HG02938 (cell line): Measurements from ENCODE around the gene RPL35A.
"Not testable (repeated sequence)": the region's sequence is repeated elsewhere in the genome, so short reads cannot be mapped to it uniquely, and the experiment has no call there.

Experiments
- ATAC-seq: cut with Tn5 transposase; IDR thresholded peaks from one replicate; pipeline ENCODE4 v1.9.1; 2021; ENCODE audit warnings: mild to moderate bottlenecking, moderate library complexity; ENCODE audit not compliant: unreplicated experiment

RPL35A gene

GRCh38 chr3:197951392-197951990 lies 1.5 kb downstream of the RPL35A start:
- ATAC-seq, result no peak

DNA sequence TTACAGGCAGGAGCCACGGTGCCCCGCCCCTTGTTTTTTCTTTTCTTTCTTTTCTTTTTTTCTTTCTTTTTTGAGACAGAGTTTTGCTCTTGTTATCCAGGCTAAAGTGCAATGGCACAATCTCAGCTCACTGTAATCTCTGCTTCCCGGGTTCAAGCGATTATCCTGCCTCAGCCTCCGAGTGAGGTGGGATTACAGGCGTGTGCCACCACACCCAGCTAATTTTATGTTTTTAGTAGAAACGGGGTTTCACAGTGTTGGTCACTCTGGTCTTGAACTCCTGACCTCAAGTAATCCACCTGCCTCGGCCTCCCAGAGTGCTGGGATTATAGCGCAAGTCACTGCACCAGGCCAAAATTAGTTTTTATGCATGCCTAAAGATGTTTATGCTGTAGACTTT lies 2.5 kb downstream of the RPL35A start:
- ATAC-seq, result no peak

GRCh38 chr3:197953325-197953724 lies 3.3 kb downstream of the RPL35A start:
- ATAC-seq, result no peak

- ATAC-seq, result no peak
Measured at GRCh38 chr3:197953881-197954280, 3.9 kb downstream of the RPL35A start.

- ATAC-seq, result no peak
Measured at GRCh38 chr3:197955892-197956477, 6.0 kb downstream of the RPL35A start.

DNA sequence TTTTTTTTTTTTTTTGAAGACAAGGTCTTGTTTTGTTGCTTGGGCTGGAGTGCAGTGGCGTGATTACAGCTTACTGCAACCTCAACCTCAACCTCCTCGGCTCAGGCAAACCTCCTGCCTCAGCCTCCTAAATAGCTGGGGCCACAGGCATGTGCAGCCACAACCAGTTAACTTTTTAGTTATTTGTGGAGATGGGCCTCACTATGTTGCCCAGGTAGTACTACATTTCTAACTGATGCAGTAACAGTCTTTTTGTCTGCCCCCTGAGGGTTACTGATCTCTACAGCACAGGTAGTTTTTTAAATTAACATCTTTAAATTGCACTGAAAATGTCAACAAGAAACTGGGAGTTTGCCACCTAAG lies 6.6 kb downstream of the RPL35A start:
- no peak for ATAC-seq

DNA sequence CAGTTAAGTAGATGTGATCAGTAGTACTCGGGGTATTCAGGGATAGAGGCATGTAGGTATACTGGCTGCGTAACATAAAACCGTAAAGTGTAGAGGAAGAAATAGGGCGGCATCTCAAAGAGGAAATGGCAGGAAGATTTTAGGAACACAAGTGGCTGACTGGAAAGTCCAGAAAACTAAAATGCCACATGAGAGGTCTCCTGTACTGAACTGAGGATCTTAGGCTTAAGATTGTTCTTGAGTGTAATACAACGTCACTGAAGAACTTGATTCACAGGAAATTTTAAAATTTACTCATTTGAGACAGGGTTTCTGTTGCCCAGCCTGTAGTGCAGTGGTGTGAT lies 7.8 kb downstream of the RPL35A start:
- ATAC-seq, result no peak

- ATAC-seq, result no peak
Measured at GRCh38 chr3:197958346-197958745, 8.4 kb downstream of the RPL35A start.

DNA sequence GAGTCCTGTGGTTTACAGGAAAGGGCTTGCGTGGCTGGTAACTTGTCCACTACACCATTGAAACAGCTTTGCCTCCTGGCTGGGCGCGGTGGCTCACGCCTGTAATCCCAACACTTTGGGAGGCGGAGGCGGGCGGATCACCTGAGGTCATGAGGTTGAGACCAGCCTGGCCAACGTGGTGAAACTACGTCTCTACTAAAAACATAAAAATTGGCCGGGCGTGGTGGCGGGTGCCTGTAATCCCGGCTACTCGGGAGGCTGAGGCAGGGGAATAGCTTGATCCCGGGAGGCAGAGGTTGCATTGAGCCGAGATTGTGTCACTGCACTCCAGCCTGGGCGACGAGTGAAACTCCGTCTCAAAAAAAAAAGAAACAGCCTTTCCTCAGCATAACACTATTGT lies 8.9 kb downstream of the RPL35A start:
- ATAC-seq, result not testable (repeated sequence)

DNA sequence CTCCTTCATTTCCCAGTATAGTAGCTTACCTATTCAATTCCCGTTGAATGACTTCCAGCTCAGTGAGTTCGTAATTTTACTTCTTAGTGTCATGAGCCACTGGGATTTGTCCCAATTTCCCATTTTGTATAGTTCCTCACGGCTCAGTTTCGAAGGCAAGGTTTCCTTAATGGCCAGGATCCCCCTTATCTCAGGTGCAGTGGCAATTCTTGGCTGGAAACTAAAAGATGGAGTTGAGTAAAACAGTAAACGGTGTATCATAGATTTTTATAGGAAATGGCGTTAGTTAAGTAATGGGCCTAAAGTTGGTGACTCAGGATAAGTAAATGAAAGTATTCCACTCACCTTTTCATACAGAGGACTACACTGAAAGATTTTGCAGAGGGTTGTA lies 9.5 kb downstream of the RPL35A start:
- no peak for ATAC-seq

DNA sequence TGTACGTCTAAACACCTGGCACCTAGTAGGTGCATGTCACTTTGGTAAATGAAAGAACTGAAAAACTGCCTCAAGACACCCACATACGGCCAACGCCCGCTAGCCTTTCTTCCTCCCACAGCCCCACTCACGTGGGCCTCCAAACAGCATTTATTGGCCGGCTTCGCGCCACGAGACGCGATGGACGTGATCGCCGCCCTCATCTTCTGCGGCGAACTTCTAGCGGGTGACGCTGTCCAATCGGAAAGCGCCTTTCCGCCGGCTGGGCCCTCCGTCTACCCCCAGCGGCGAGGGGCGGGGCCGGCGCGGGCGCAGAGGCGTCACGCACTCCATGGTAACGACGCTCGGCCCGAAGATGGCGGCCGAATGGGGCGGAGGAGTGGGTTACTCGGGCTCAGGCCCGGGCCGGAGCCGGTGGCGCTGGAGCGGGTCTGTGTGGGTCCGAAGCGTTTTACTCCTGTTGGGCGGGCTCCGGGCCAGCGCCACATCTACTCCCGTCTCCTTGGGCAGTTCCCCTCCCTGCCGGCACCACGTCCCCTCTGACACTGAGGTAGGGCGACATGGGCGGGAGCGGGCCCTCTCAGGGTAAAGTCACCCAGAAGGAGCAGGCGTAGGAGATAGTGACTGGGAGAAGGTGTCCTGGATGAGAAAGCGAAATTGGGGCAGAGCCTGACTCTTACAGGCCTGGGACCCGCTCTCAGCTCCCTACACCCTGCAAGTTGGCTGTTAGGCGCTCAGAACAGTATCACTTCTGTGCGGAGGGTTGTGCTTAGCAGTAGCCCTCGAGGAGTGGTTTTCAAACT lies 10.1 kb downstream of the RPL35A start, which contains the start of gene LMLN:
Gene LMLN (plus strand): TSS at position 327 of the 803 bp plus-strand sequence. CDS start 29 bp downstream, at position 356.
- ATAC-seq, result peak; percentile 93

- ATAC-seq, result no peak
Measured at GRCh38 chr3:197960694-197961581, 10.9 kb downstream of the RPL35A start.

DNA sequence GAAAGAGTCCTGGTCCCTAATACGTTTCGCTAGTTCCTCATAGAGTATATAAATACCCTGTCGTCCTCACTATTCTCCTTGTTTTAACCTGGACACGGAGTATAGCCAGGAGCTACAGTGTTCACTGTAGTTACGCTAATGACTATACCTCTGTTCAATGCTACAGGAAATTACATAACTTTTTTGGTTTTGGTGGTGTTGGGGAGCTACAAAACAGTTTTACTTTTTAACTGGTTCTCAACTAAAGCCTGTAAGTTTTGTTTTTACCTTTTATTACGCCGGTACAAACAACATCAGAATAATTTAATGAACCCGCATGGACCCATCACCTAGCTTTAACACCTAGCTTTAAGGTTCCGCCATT lies 11.6 kb downstream of the RPL35A start:
- ATAC-seq, result no peak

DNA sequence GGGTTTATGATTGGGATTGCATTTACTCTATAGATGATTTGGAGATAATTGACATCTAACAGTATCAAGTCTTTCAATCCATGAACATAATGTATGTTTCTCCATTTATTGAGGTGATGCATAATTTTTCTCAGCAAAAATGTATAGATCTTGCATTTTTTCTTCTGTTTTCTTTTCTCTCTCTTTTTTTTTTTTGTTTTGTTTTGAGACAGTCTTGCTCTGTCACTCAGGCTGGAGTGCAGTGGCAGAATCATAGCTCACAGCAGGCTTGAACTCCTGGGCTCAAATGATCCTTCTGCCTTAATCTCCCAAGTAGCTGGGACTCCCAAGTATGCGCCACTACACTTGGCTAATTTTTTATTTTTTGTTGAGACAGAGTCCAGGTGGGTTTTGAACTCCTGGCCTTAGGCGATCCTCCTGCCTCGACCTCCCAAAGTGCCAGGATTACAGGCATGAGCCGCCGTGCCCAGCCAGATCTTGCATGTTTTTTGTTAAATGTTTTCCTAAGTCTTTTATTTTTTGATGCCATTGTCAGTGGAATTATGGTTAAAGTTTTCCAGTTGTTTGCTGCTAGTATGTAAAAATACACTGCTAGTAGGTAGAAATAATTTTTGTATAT lies 13.1 kb downstream of the RPL35A start:
- no peak for ATAC-seq

GRCh38 chr3:197967337-197967989 lies 17.5 kb downstream of the RPL35A start:
- not testable (repeated sequence) for ATAC-seq

DNA sequence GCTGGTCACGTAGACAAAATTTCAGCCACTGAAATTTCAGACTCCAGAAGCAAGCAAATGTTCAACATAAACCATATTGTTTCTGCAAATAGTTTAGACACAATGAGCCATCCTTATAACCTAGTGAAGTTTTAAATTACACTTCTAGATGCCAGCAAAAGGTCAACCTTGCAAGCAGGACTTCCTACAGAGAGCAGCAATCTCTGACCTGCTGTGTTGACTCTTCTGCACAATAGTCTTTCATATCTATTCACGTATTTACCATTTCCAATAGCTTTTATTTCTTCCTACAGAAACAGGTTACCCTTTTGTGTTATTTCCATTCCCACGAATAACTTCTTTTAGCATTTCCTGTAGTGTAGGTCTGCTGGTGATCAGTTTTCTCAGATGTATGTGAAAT lies 20.6 kb downstream of the RPL35A start:
- no peak for ATAC-seq

GRCh38 chr3:197974016-197974415 lies 24.0 kb downstream of the RPL35A start:
- no peak for ATAC-seq

GRCh38 chr3:197975311-197975710 lies 25.3 kb downstream of the RPL35A start:
- ATAC-seq, result no peak

- ATAC-seq, result no peak
Measured at GRCh38 chr3:197983076-197983475, 33.1 kb downstream of the RPL35A start.

DNA sequence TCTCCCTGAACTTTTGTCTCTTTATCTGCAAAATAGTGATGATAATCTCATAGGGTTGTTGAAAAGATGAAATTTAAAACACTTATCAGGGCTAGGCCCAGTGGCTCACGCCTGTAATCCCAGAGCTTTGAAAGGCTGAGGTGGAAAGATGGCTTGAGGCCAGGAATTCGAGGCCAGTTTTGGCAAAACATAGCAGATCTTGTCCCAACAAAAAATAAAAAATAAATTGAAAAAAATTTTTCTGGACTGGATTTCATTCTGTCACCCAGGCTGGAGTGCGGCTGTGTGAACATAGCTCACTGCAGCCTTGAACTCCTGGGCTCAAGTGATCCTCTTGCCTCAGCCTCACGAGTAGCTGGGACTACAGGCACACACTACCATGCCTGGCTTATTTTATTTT lies 39.7 kb downstream of the RPL35A start:
- ATAC-seq, result no peak
